ENCODE results near the gene RNF182. TPM values are rescaled to one million over a fixed set of nuclear protein-coding genes. Genes with fewer than 3 reads are reported as not detected.

Gene RNF182
- polyA plus RNA-seq, 1 of the 3 experiments (the other 2 are of a cell fraction) = 8.0 TPM

GRCh38 chr6:13923527-13924145 is 1.1 kb upstream of the RNF182 start (continued):
- TF ChIP-seq FOXJ3 (CRISPR knock-in tag; IDR thresholded peaks at IDR 0.05) (no peak), EZH2phosphoT487 (IDR thresholded peaks at IDR 0.05; ENCODE audit: borderline replicate concordance, low read depth) (no peak), JUND (IDR thresholded peaks at IDR 0.05) (peak; percentile 76), NRF1 (IDR thresholded peaks at IDR 0.05; ENCODE audit: low read depth, low read length) (no peak), EP300 (IDR thresholded peaks at IDR 0.05; ENCODE audit: borderline replicate concordance in 1 of 2, low read depth in 1 of 2, low read length in 1 of 2) (peak in 1 of 2 experiments; percentile 32; a peak in 1 of 4 replicates), FOSL2 (IDR thresholded peaks at IDR 0.05; ENCODE audit: borderline replicate concordance, low read depth) (peak; percentile 75)
- TF ChIP-seq, protein P1, sequence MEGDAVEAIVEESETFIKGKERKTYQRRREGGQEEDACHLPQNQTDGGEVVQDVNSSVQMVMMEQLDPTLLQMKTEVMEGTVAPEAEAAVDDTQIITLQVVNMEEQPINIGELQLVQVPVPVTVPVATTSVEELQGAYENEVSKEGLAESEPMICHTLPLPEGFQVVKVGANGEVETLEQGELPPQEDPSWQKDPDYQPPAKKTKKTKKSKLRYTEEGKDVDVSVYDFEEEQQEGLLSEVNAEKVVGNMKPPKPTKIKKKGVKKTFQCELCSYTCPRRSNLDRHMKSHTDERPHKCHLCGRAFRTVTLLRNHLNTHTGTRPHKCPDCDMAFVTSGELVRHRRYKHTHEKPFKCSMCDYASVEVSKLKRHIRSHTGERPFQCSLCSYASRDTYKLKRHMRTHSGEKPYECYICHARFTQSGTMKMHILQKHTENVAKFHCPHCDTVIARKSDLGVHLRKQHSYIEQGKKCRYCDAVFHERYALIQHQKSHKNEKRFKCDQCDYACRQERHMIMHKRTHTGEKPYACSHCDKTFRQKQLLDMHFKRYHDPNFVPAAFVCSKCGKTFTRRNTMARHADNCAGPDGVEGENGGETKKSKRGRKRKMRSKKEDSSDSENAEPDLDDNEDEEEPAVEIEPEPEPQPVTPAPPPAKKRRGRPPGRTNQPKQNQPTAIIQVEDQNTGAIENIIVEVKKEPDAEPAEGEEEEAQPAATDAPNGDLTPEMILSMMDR (IDR thresholded peaks at IDR 0.05) = no peak

DNA sequence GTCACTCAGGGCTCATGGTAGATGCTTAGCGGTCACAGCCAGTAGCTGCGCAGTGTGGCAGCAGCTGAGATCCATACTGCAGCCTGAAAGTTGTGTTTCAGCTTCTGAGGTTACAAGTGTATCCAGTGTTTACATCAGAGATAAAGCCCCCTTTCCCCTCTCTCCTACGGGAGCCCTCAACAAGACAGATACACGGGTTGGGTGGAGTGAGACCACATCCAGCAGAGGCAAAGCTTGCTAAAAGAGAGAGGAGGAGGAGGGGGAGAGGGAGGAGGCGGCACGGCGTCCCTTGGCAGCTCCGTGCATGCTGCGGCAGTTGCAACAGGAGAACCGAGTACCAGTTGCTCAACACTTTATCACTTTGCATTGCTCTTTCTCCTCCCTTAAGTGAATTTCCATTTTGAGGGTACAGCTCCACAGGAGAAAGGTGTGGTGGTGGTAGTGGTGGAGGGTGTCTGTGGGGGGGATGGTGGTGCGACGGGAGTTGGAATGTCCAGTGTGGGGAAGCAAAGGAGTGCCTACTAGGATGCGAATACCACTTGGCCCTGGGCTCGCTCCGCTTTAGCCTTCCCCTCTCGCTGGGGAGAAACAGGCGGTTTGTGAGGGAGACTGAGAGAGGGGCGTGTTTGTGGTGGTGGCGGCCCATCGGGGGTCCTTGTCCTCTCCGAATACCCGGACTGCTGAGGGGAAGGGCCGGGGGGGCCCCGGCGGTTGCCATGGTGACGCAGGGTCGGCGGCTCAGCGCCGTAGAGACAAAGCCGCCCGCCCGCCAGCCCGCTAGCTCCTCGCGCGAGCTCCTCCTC is 405 bp upstream of the RNF182 start:
- H3K4me1 ChIP-seq (ENCODE audit: control insufficient read depth in 1 of 2, insufficient read depth in 2 of 2, low read depth in 1 of 2, low read length in 1 of 2) = peaks cover 3 to 11% of the 10 kb centered on the region in 2 experiments; a peak in 1 of 4 replicates
- DNase-seq = peak; percentile 94
- H3K9me3 ChIP-seq = no peaks in the 10 kb centered on the region
- WGBS (ENCODE audit: low lambda C conversion rate) = 9% methylated on average over 13 of the region's 37 CpGs
- no peak for TF ChIP-seq FOSL2 (IDR thresholded peaks at IDR 0.05; ENCODE audit: borderline replicate concordance, low read depth)
- peak; percentile 22; the same call in 1 of the 2 replicates for TF ChIP-seq MXI1 (IDR thresholded peaks at IDR 0.05; ENCODE audit: low read depth, low read length)
- TF ChIP-seq POLR2AphosphoS5 (IDR thresholded peaks at IDR 0.05; ENCODE audit: low read depth, low read length) = no peak
- TF ChIP-seq, protein P2, sequence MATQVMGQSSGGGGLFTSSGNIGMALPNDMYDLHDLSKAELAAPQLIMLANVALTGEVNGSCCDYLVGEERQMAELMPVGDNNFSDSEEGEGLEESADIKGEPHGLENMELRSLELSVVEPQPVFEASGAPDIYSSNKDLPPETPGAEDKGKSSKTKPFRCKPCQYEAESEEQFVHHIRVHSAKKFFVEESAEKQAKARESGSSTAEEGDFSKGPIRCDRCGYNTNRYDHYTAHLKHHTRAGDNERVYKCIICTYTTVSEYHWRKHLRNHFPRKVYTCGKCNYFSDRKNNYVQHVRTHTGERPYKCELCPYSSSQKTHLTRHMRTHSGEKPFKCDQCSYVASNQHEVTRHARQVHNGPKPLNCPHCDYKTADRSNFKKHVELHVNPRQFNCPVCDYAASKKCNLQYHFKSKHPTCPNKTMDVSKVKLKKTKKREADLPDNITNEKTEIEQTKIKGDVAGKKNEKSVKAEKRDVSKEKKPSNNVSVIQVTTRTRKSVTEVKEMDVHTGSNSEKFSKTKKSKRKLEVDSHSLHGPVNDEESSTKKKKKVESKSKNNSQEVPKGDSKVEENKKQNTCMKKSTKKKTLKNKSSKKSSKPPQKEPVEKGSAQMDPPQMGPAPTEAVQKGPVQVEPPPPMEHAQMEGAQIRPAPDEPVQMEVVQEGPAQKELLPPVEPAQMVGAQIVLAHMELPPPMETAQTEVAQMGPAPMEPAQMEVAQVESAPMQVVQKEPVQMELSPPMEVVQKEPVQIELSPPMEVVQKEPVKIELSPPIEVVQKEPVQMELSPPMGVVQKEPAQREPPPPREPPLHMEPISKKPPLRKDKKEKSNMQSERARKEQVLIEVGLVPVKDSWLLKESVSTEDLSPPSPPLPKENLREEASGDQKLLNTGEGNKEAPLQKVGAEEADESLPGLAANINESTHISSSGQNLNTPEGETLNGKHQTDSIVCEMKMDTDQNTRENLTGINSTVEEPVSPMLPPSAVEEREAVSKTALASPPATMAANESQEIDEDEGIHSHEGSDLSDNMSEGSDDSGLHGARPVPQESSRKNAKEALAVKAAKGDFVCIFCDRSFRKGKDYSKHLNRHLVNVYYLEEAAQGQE (IDR thresholded peaks at IDR 0.05; ENCODE audit: low read depth, low read length) = 0 out of 2 replicates have a peak, but pooled peaks have one; percentile 7
- no peak for TF ChIP-seq GABPA (IDR thresholded peaks at IDR 0.05; ENCODE audit: low read depth)
- TF ChIP-seq, protein P3, sequence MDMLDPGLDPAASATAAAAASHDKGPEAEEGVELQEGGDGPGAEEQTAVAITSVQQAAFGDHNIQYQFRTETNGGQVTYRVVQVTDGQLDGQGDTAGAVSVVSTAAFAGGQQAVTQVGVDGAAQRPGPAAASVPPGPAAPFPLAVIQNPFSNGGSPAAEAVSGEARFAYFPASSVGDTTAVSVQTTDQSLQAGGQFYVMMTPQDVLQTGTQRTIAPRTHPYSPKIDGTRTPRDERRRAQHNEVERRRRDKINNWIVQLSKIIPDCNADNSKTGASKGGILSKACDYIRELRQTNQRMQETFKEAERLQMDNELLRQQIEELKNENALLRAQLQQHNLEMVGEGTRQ (IDR thresholded peaks at IDR 0.05; ENCODE audit: borderline replicate concordance, low read depth, low read length) = no peak
- 0 out of 2 replicates have a peak, but pooled peaks have one; percentile 20 for TF ChIP-seq TAF1 (IDR thresholded peaks at IDR 0.05; ENCODE audit: borderline replicate concordance, low read depth, low read length)
- TF ChIP-seq RCOR1 (IDR thresholded peaks at IDR 0.05; ENCODE audit: low read length) = no peak
- TF ChIP-seq CHD2 (IDR thresholded peaks at IDR 0.05; ENCODE audit: low read length, partially characterized antibody) = peak; percentile 37
- no peaks in the 10 kb centered on the region for H3K36me3 ChIP-seq (replicated peaks in 1 of 2; ENCODE audit: control insufficient read depth in 1 of 2, insufficient read depth in 2 of 2, low read length in 1 of 2)
- peaks cover 38% of the 10 kb centered on the region for H3K79me2 ChIP-seq (ENCODE audit: insufficient read depth)
- peak overlapping the region; percentile 78 for H3K9ac ChIP-seq
- H4K20me1 ChIP-seq (ENCODE audit: insufficient read depth) = no peaks in the 10 kb centered on the region
- no peaks in the 10 kb centered on the region for H3K27me3 ChIP-seq (ENCODE audit: insufficient read depth)
- H2AFZ ChIP-seq (ENCODE audit: low read depth) = peak overlapping the region; percentile 84
- H3K9me2 ChIP-seq = no peaks in the 10 kb centered on the region
- POLR2A ChIA-PET = no interaction called here
- CTCF ChIA-PET = interaction anchor here (0.7 to 2.2 kb wide), 6 partner anchors 10 to 229 kb away, joined by 4 to 18 read pairs (median 5); no protein-coding TSS in a partner anchor
- peak overlapping the region; percentile 79 to 81 for H3K27ac ChIP-seq (ENCODE audit: low read depth in 2 of 2, low read length in 1 of 2)
- peak overlapping the region; percentile 74 for H3K4me2 ChIP-seq
- H3K4me3 ChIP-seq (ENCODE audit: low read depth in 2 of 2, low read length in 1 of 2) = peak overlapping the region; percentile 66 to 80
- H3F3A ChIP-seq (replicated peaks; ENCODE audit: insufficient read depth) = peaks cover 12% of the 10 kb centered on the region
